A204.1 (cell line): ENCODE results near the gene ABCC9.
"Not testable (repeated sequence)": the region's sequence is repeated elsewhere in the genome, so short reads cannot be mapped to it uniquely, and the experiment has no call there.

Experiments
- FAIRE-seq: peaks from 2 replicates; lab custom pipeline; 2012; peaks lifted over from hg19 to GRCh38; lab: Jason Lieb, UNC

The ABCC9 gene

GRCh38 chr12:21814814-21815213, 126.4 kb downstream of the ABCC9 start:
- no peak for FAIRE-seq

GRCh38 chr12:21814327-21814726, 126.9 kb downstream of the ABCC9 start:
- no peak for FAIRE-seq

- FAIRE-seq = no peak
Observed at GRCh38 chr12:21813751-21814150, 127.5 kb downstream of the ABCC9 start.

GRCh38 chr12:21813125-21813524, 128.1 kb downstream of the ABCC9 start:
- FAIRE-seq = no peak

GRCh38 chr12:21812340-21812739, 128.9 kb downstream of the ABCC9 start:
- not testable (repeated sequence) for FAIRE-seq

- no peak for FAIRE-seq
Observed at GRCh38 chr12:21809100-21809499, 132.1 kb downstream of the ABCC9 start.

- no peak for FAIRE-seq
Observed at GRCh38 chr12:21806255-21806654, 135.0 kb downstream of the ABCC9 start.

- FAIRE-seq = no peak
Observed at GRCh38 chr12:21801522-21802288, 139.5 kb downstream of the ABCC9 start.

GRCh38 chr12:21800011-21800410, 141.2 kb downstream of the ABCC9 start:
- no peak for FAIRE-seq

GRCh38 chr12:21797539-21797938, 143.7 kb downstream of the ABCC9 start:
- FAIRE-seq = no peak

GRCh38 chr12:21795648-21796328, 145.4 kb downstream of the ABCC9 start:
- no peak for FAIRE-seq

- not testable (repeated sequence) for FAIRE-seq
Observed at GRCh38 chr12:21794807-21795595, 146.2 kb downstream of the ABCC9 start.

GRCh38 chr12:21789687-21790086, 151.5 kb downstream of the ABCC9 start:
- not testable (repeated sequence) for FAIRE-seq

- FAIRE-seq = no peak
Observed at GRCh38 chr12:21788089-21788983, 152.9 kb downstream of the ABCC9 start.

- FAIRE-seq = no peak
Observed at GRCh38 chr12:21786041-21786531, 155.1 kb downstream of the ABCC9 start.

- FAIRE-seq = not testable (repeated sequence)
Observed at GRCh38 chr12:21782723-21783122, 158.5 kb downstream of the ABCC9 start.

- FAIRE-seq = no peak
Observed at GRCh38 chr12:21780786-21781185, 160.4 kb downstream of the ABCC9 start.

GRCh38 chr12:21776175-21776574, 165.1 kb downstream of the ABCC9 start:
- no peak for FAIRE-seq

- FAIRE-seq = no peak
Observed at GRCh38 chr12:21775133-21775820, 165.9 kb downstream of the ABCC9 start.

GRCh38 chr12:21774358-21775132, 166.7 kb downstream of the ABCC9 start, which contains the start of gene KCNJ8:
KCNJ8 (minus strand) TSS chr12:21774706; CDS start chr12:21773616, 1,090 bp downstream.
- FAIRE-seq = no peak
